ENCODE results near the gene NDUFS3.

DNA sequence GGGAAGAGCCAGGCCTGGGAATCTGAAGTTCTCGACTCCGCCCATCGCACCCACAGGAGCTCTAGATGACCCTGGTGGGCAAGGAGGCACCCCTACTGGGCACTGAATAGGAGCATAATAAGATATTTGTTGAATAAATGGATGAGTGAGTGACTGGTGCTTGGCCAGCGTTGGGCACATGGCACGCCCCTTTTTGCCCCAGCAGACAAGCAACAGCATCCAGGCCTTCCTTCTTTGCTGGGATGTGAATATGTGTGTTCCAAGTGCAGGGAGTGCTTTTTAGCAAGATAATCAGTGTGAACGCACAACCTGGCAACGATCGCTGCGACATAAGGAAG, 25.5 kb upstream of the NDUFS3 start:
- no peak for TF ChIP-seq EZH2 (IDR thresholded peaks at IDR 0.05; ENCODE audit: borderline replicate concordance, low read length)
- TF ChIP-seq, protein P1, sequence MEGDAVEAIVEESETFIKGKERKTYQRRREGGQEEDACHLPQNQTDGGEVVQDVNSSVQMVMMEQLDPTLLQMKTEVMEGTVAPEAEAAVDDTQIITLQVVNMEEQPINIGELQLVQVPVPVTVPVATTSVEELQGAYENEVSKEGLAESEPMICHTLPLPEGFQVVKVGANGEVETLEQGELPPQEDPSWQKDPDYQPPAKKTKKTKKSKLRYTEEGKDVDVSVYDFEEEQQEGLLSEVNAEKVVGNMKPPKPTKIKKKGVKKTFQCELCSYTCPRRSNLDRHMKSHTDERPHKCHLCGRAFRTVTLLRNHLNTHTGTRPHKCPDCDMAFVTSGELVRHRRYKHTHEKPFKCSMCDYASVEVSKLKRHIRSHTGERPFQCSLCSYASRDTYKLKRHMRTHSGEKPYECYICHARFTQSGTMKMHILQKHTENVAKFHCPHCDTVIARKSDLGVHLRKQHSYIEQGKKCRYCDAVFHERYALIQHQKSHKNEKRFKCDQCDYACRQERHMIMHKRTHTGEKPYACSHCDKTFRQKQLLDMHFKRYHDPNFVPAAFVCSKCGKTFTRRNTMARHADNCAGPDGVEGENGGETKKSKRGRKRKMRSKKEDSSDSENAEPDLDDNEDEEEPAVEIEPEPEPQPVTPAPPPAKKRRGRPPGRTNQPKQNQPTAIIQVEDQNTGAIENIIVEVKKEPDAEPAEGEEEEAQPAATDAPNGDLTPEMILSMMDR (conservative IDR thresholded peaks at IDR 0.05 in 1 of 2, IDR thresholded peaks at IDR 0.05 in 1 of 2; ENCODE audit: extremely low read depth in 1 of 2, insufficient read depth in 1 of 2, low read depth in 1 of 2, low read length in 2 of 2): no peak
